GM18870 (cell line): ENCODE results near the gene EXOC2.
"Not testable (repeated sequence)": the region's sequence is repeated elsewhere in the genome, so short reads cannot be mapped to it uniquely, and the experiment has no call there.

Experiments used
- ATAC-seq: cut with Tn5 transposase; IDR thresholded peaks from one replicate; pipeline ENCODE4 v1.9.1; 2021; ENCODE audit warnings: moderate library complexity; ENCODE audit not compliant: unreplicated experiment

EXOC2 gene

GRCh38 chr6:710601-711571 lies 17.9 kb upstream of the EXOC2 start:
- ATAC-seq: peak; percentile 83

GRCh38 chr6:709471-710056 lies 16.6 kb upstream of the EXOC2 start:
- ATAC-seq: no peak

GRCh38 chr6:708237-708598 lies 15.3 kb upstream of the EXOC2 start:
- no peak for ATAC-seq

GRCh38 chr6:707576-708236 lies 14.8 kb upstream of the EXOC2 start:
- ATAC-seq: no peak

GRCh38 chr6:706819-707381 lies 14.0 kb upstream of the EXOC2 start:
- no peak for ATAC-seq

- ATAC-seq: no peak
Observed at GRCh38 chr6:706146-706545, 13.2 kb upstream of the EXOC2 start.

GRCh38 chr6:705047-705446 lies 12.1 kb upstream of the EXOC2 start:
- no peak for ATAC-seq

- no peak for ATAC-seq
Observed at GRCh38 chr6:704046-704445, 11.1 kb upstream of the EXOC2 start.

- no peak for ATAC-seq
Observed at GRCh38 chr6:703552-703951, 10.6 kb upstream of the EXOC2 start.

- no peak for ATAC-seq
Observed at GRCh38 chr6:701700-702479, 9.0 kb upstream of the EXOC2 start.

GRCh38 chr6:701215-701614 lies 8.3 kb upstream of the EXOC2 start:
- ATAC-seq: no peak

GRCh38 chr6:700490-700889 lies 7.6 kb upstream of the EXOC2 start:
- no peak for ATAC-seq

- no peak for ATAC-seq
Observed at GRCh38 chr6:699319-699718, 6.4 kb upstream of the EXOC2 start.

GRCh38 chr6:694431-695126 lies 1.6 kb upstream of the EXOC2 start:
- not testable (repeated sequence) for ATAC-seq

- no peak for ATAC-seq
Observed at GRCh38 chr6:693723-694009, 727 bp upstream of the EXOC2 start.

GRCh38 chr6:692356-692851 lies 535 bp downstream of the EXOC2 start:
- peak; percentile 64 for ATAC-seq

GRCh38 chr6:689223-689622 lies 3.7 kb downstream of the EXOC2 start:
- ATAC-seq: no peak

GRCh38 chr6:686497-686896 lies 6.4 kb downstream of the EXOC2 start:
- no peak for ATAC-seq

GRCh38 chr6:684831-685636 lies 7.9 kb downstream of the EXOC2 start:
- ATAC-seq: peak; percentile 85
